Measurements from ENCODE around the gene TOPBP1.

Gene TOPBP1

GRCh38 chr3:133588784-133589465 lies 72.8 kb downstream of the TOPBP1 start:
- no peak overlapping the region for H3K4me3 ChIP-seq (ENCODE audit: low read depth, low read length)
- in situ Hi-C loops (cut with HindIII; ENCODE audit: low sequenced_read_pairs): no loop called here
- no peak for DNase-seq (ENCODE audit: low read depth, low spot score)
- no peak for TF ChIP-seq CTCF (IDR thresholded peaks at IDR 0.05; ENCODE audit: low read depth, low read length)

- in situ Hi-C loops (cut with HindIII; ENCODE audit: low sequenced_read_pairs): no loop called here
- no peak for TF ChIP-seq CTCF (IDR thresholded peaks at IDR 0.05; ENCODE audit: low read depth, low read length)
- DNase-seq (ENCODE audit: low read depth, low spot score): no peak
- H3K4me3 ChIP-seq (ENCODE audit: low read depth, low read length): no peak overlapping the region
Measured at GRCh38 chr3:133588035-133588434, 73.7 kb downstream of the TOPBP1 start.

GRCh38 chr3:133583396-133583795 lies 78.3 kb downstream of the TOPBP1 start:
- H3K4me3 ChIP-seq (ENCODE audit: low read depth, low read length): no peak overlapping the region
- TF ChIP-seq CTCF (IDR thresholded peaks at IDR 0.05; ENCODE audit: low read depth, low read length): no peak
- in situ Hi-C loops (cut with HindIII; ENCODE audit: low sequenced_read_pairs): no loop called here
- no peak for DNase-seq (ENCODE audit: low read depth, low spot score)

- H3K4me3 ChIP-seq (ENCODE audit: low read depth, low read length): no peak overlapping the region
- TF ChIP-seq CTCF (IDR thresholded peaks at IDR 0.05; ENCODE audit: low read depth, low read length): peak; percentile 70
- DNase-seq (ENCODE audit: low read depth, low spot score): peak; percentile 56
- in situ Hi-C loops (cut with HindIII; ENCODE audit: low sequenced_read_pairs): no loop called here
Measured at GRCh38 chr3:133578548-133579191, 83.1 kb downstream of the TOPBP1 start.

GRCh38 chr3:133576169-133576568 lies 85.6 kb downstream of the TOPBP1 start:
- in situ Hi-C loops (cut with HindIII; ENCODE audit: low sequenced_read_pairs): no loop called here
- no peak for DNase-seq (ENCODE audit: low read depth, low spot score)
- no peak for TF ChIP-seq CTCF (IDR thresholded peaks at IDR 0.05; ENCODE audit: low read depth, low read length)
- peak overlapping the region; percentile 31 for H3K4me3 ChIP-seq (ENCODE audit: low read depth, low read length)

GRCh38 chr3:133575086-133575485 lies 86.7 kb downstream of the TOPBP1 start:
- in situ Hi-C loops (cut with HindIII; ENCODE audit: low sequenced_read_pairs): no loop called here
- H3K4me3 ChIP-seq (ENCODE audit: low read depth, low read length): peak overlapping the region; percentile 73
- no peak for TF ChIP-seq CTCF (IDR thresholded peaks at IDR 0.05; ENCODE audit: low read depth, low read length)
- no peak for DNase-seq (ENCODE audit: low read depth, low spot score)

Data from astrocyte of the spinal cord (primary cell).